ENCODE results near the gene KLHL26.

- TF ChIP-seq CTCF (IDR thresholded peaks at IDR 0.05) (no peak), POLR2A (IDR thresholded peaks at IDR 0.05) (no peak)
Observed at GRCh38 chr19:18612051-18612771, 24.6 kb upstream of the KLHL26 start.

Measured in uterus (tissue), 2 donors.